ENCODE data around the gene CNTFR.

Gene CNTFR

GRCh38 chr9:34573599-34574325, 15.8 kb downstream of the CNTFR start:
- Histone ChIP-seq H3K27ac (no peak overlapping the region), H4K20me1 (peaks cover 0 to 39% (median 15%) of the 10 kb centered on the region in 11 experiments; a peak in 11 of 22 replicates), H3K36me3 (no peaks in the 10 kb centered on the region), H3K4me1 (peaks cover 0 to 13% (median 3%) of the 10 kb centered on the region in 10 experiments; a peak in 7 of 20 replicates), H3K4me2 (no peak overlapping the region), H3K9ac (no peak overlapping the region), H3K4me3 (no peak overlapping the region), H3K9me3 (replicated peaks in 1 of 11) (no peaks in the 10 kb centered on the region), H3K27me3 (peaks cover 39 to 55% (median 46%) of the 10 kb centered on the region in 11 experiments)
- no peak for TF ChIP-seq Cebpa-rat (IDR thresholded peaks at IDR 0.05)

- H3K4me1 ChIP-seq = peaks cover 0 to 13% (median 1%) of the 10 kb centered on the region in 10 experiments; a peak in 5 of 20 replicates
Measured at GRCh38 chr9:34572628-34573027, 16.9 kb downstream of the CNTFR start.

GRCh38 chr9:34572092-34572491, 17.4 kb downstream of the CNTFR start:
- Histone ChIP-seq H3K27ac (no peak overlapping the region), H3K4me2 (peak overlapping the region in 2 of 11 experiments; percentile 35; a peak in 2 of 22 replicates), H4K20me1 (peaks cover 0 to 27% (median 9%) of the 10 kb centered on the region in 11 experiments; a peak in 11 of 22 replicates), H3K36me3 (no peaks in the 10 kb centered on the region), H3K4me3 (no peak overlapping the region), H3K9me3 (replicated peaks in 1 of 11) (no peaks in the 10 kb centered on the region), H3K9ac (no peak overlapping the region), H3K27me3 (peaks cover 22 to 44% (median 31%) of the 10 kb centered on the region in 11 experiments), H3K4me1 (peaks cover 0 to 13% (median 1%) of the 10 kb centered on the region in 10 experiments; a peak in 5 of 20 replicates)
- no peak for TF ChIP-seq Cebpa-rat (IDR thresholded peaks at IDR 0.05)

More at GRCh38 chr9:34572628-34573027, 16.9 kb downstream of the CNTFR start:
- Histone ChIP-seq H3K4me2 (no peak overlapping the region), H3K27ac (no peak overlapping the region), H4K20me1 (peaks cover 0 to 30% (median 10%) of the 10 kb centered on the region in 11 experiments; a peak in 11 of 22 replicates), H3K4me3 (no peak overlapping the region), H3K36me3 (no peaks in the 10 kb centered on the region), H3K9ac (no peak overlapping the region), H3K27me3 (peaks cover 28 to 44% (median 36%) of the 10 kb centered on the region in 11 experiments), H3K9me3 (replicated peaks in 1 of 11) (no peaks in the 10 kb centered on the region)
- TF ChIP-seq Cebpa-rat (IDR thresholded peaks at IDR 0.05) = no peak

GRCh38 chr9:34571481-34571810, 18.1 kb downstream of the CNTFR start:
- H3K4me3 ChIP-seq = no peak overlapping the region
- H3K9me3 ChIP-seq (replicated peaks in 1 of 11) = no peaks in the 10 kb centered on the region
- no peak overlapping the region for H3K9ac ChIP-seq
- no peak for TF ChIP-seq Cebpa-rat (IDR thresholded peaks at IDR 0.05)
- no peak overlapping the region for H3K27ac ChIP-seq
- peak overlapping the region in 1 of 11 experiments; percentile 35; a peak in 1 of 22 replicates for H3K4me2 ChIP-seq
- peaks cover 0 to 13% (median 1%) of the 10 kb centered on the region in 10 experiments; a peak in 5 of 20 replicates for H3K4me1 ChIP-seq
- peaks cover 0 to 21% (median 5%) of the 10 kb centered on the region in 11 experiments; a peak in 11 of 22 replicates for H4K20me1 ChIP-seq
- H3K36me3 ChIP-seq = no peaks in the 10 kb centered on the region
- H3K27me3 ChIP-seq = peaks cover 16 to 39% (median 24%) of the 10 kb centered on the region in 11 experiments

- peaks cover 11 to 34% (median 19%) of the 10 kb centered on the region in 11 experiments for H3K27me3 ChIP-seq
- H3K4me1 ChIP-seq = peaks cover 0 to 13% (median 1%) of the 10 kb centered on the region in 10 experiments; a peak in 5 of 20 replicates
- peaks cover 0 to 16% (median 0%) of the 10 kb centered on the region in 11 experiments; a peak in 8 of 22 replicates for H4K20me1 ChIP-seq
- H3K4me3 ChIP-seq = no peak overlapping the region
- no peaks in the 10 kb centered on the region for H3K9me3 ChIP-seq (replicated peaks in 1 of 11)
- no peak overlapping the region for H3K9ac ChIP-seq
- no peak overlapping the region; a peak in 1 of 22 replicates for H3K4me2 ChIP-seq
- H3K36me3 ChIP-seq = no peaks in the 10 kb centered on the region
- no peak for TF ChIP-seq Cebpa-rat (IDR thresholded peaks at IDR 0.05)
- no peak overlapping the region for H3K27ac ChIP-seq
Measured at GRCh38 chr9:34570809-34571480, 18.6 kb downstream of the CNTFR start.

- Histone ChIP-seq H3K27me3 (peaks cover 6 to 30% (median 14%) of the 10 kb centered on the region in 11 experiments; a peak in 20 of 22 replicates), H3K27ac (no peak overlapping the region), H4K20me1 (peaks cover 0 to 14% (median 0%) of the 10 kb centered on the region in 11 experiments; a peak in 5 of 22 replicates), H3K4me2 (no peak overlapping the region), H3K4me1 (peaks cover 0 to 13% (median 0%) of the 10 kb centered on the region in 10 experiments; a peak in 5 of 20 replicates), H3K36me3 (no peaks in the 10 kb centered on the region), H3K4me3 (no peak overlapping the region), H3K9me3 (replicated peaks in 1 of 11) (no peaks in the 10 kb centered on the region), H3K9ac (no peak overlapping the region)
- TF ChIP-seq Cebpa-rat (IDR thresholded peaks at IDR 0.05) = no peak
Measured at GRCh38 chr9:34570376-34570775, 19.1 kb downstream of the CNTFR start.

GRCh38 chr9:34568774-34569173, 20.8 kb downstream of the CNTFR start:
- Histone ChIP-seq H3K36me3 (no peaks in the 10 kb centered on the region), H3K27me3 (peaks cover 0 to 15% (median 0%) of the 10 kb centered on the region in 11 experiments; a peak in 2 of 22 replicates), H3K4me1 (peaks cover 0 to 13% (median 0%) of the 10 kb centered on the region in 10 experiments; a peak in 4 of 20 replicates), H3K9ac (no peak overlapping the region), H3K27ac (no peak overlapping the region), H3K9me3 (replicated peaks in 1 of 11) (no peaks in the 10 kb centered on the region), H3K4me3 (no peak overlapping the region), H4K20me1 (peaks cover 0 to 13% (median 0%) of the 10 kb centered on the region in 11 experiments; a peak in 4 of 22 replicates), H3K4me2 (no peak overlapping the region)
- no peak for TF ChIP-seq Cebpa-rat (IDR thresholded peaks at IDR 0.05)

- Histone ChIP-seq H3K36me3 (no peaks in the 10 kb centered on the region), H3K4me3 (no peak overlapping the region), H3K4me2 (no peak overlapping the region), H3K9ac (no peak overlapping the region), H3K4me1 (peaks cover 0 to 13% (median 0%) of the 10 kb centered on the region in 10 experiments; a peak in 4 of 20 replicates), H3K27ac (no peak overlapping the region), H3K27me3 (peaks cover 0 to 12% (median 0%) of the 10 kb centered on the region in 11 experiments; a peak in 2 of 22 replicates), H3K9me3 (replicated peaks in 1 of 11) (no peaks in the 10 kb centered on the region), H4K20me1 (peaks cover 0 to 16% (median 0%) of the 10 kb centered on the region in 11 experiments; a peak in 3 of 22 replicates)
- no peak for TF ChIP-seq Cebpa-rat (IDR thresholded peaks at IDR 0.05)
Measured at GRCh38 chr9:34568133-34568532, 21.4 kb downstream of the CNTFR start.

GRCh38 chr9:34566972-34567371, 22.6 kb downstream of the CNTFR start:
- no peak overlapping the region for H3K27ac ChIP-seq
- peaks cover 0 to 12% (median 0%) of the 10 kb centered on the region in 11 experiments; a peak in 3 of 22 replicates for H3K27me3 ChIP-seq
- H4K20me1 ChIP-seq = peaks cover 0 to 16% (median 0%) of the 10 kb centered on the region in 11 experiments; a peak in 3 of 22 replicates
- peaks cover 0 to 9% (median 0%) of the 10 kb centered on the region in 10 experiments; a peak in 4 of 20 replicates for H3K4me1 ChIP-seq
- H3K9me3 ChIP-seq (replicated peaks in 1 of 11) = peaks cover 0 to 3% (median 0%) of the 10 kb centered on the region in 11 experiments; a peak in 5 of 22 replicates
- no peaks in the 10 kb centered on the region for H3K36me3 ChIP-seq
- no peak overlapping the region for H3K9ac ChIP-seq
- H3K4me3 ChIP-seq = no peak overlapping the region
- TF ChIP-seq Cebpa-rat (IDR thresholded peaks at IDR 0.05) = no peak
- H3K4me2 ChIP-seq = no peak overlapping the region

Measured in BLaER1 treated with 17β-estradiol and CSF1 and Interleukin-3, amounts not matched to agents 10 nM and 100 nM (cell line).